ENCODE data around the gene DYNLRB2. TPM values are rescaled to one million over a fixed set of nuclear protein-coding genes. Genes with fewer than 3 reads are reported as not detected.

The DYNLRB2 gene
- polyA plus RNA-seq, 1 experiment: 0.50 TPM

DNA sequence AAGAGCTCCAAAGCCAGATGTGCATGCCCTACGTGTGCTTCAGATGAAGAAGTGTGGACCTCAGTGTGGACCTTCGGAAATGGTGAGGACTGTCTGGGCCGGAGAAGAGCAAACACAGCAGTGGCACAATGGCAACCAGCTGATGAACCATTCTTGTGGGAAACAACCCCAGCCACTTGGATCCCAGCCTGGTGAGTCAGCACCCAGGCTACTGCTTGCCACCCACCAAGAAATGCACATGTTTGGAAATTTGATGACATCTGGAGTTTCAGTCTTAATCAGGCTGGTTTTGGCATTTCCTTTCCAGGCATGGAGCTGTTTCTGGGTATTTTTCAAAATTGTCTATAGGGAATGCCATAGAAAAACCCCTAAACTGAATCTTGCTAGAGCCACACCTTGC, 42.7 kb downstream of the DYNLRB2 start:
- TF ChIP-seq, protein P1, sequence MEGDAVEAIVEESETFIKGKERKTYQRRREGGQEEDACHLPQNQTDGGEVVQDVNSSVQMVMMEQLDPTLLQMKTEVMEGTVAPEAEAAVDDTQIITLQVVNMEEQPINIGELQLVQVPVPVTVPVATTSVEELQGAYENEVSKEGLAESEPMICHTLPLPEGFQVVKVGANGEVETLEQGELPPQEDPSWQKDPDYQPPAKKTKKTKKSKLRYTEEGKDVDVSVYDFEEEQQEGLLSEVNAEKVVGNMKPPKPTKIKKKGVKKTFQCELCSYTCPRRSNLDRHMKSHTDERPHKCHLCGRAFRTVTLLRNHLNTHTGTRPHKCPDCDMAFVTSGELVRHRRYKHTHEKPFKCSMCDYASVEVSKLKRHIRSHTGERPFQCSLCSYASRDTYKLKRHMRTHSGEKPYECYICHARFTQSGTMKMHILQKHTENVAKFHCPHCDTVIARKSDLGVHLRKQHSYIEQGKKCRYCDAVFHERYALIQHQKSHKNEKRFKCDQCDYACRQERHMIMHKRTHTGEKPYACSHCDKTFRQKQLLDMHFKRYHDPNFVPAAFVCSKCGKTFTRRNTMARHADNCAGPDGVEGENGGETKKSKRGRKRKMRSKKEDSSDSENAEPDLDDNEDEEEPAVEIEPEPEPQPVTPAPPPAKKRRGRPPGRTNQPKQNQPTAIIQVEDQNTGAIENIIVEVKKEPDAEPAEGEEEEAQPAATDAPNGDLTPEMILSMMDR (IDR thresholded peaks at IDR 0.05; ENCODE audit: insufficient read depth, low read depth, low read length): no peak
- Histone ChIP-seq H3K36me3 (ENCODE audit: control insufficient read depth, insufficient read depth, low read length) (no peaks in the 10 kb centered on the region), H3K4me3 (ENCODE audit: low read depth, low read length) (no peak overlapping the region), H3K27me3 (ENCODE audit: control insufficient read depth, insufficient read depth, low read length) (no peaks in the 10 kb centered on the region)
- POLR2A ChIA-PET: no interaction called here
- peak; percentile 22 for DNase-seq (ENCODE audit: low read depth)
- CTCF ChIA-PET: no interaction called here

DNA sequence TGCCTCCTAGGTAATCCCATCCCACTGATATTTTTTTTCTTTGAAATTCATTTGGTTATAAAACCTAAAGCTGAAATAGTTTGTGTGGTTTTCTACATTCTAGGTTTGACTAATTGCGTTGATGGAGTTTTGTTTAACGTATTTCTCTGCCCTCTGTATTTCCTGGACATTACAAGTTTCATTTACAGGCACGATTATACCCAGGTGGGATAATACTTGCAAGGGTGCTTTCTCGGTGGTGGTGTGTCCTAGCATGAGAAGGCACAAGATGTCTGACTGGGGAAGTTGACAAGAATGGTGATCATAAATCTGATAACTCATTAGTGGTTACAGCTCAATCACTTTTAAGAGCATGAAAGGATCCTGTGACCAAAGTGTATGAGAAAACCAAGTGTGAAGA, 45.0 kb downstream of the DYNLRB2 start:
- CTCF ChIA-PET: no interaction called here
- TF ChIP-seq, protein P1 (IDR thresholded peaks at IDR 0.05; ENCODE audit: insufficient read depth, low read depth, low read length): no peak

GRCh38 chr16:80586476-80586875, 45.7 kb downstream of the DYNLRB2 start:
- POLR2A ChIA-PET: no interaction called here
- no peaks in the 10 kb centered on the region for H3K27me3 ChIP-seq (ENCODE audit: control insufficient read depth, insufficient read depth, low read length)
- no peaks in the 10 kb centered on the region for H3K36me3 ChIP-seq (ENCODE audit: control insufficient read depth, insufficient read depth, low read length)
- TF ChIP-seq, protein P1 (IDR thresholded peaks at IDR 0.05; ENCODE audit: insufficient read depth, low read depth, low read length): no peak
- no peak overlapping the region for H3K4me3 ChIP-seq (ENCODE audit: low read depth, low read length)
- DNase-seq (ENCODE audit: low read depth): no peak
- CTCF ChIA-PET: no interaction called here

More for the DNA sequence above, 45.0 kb downstream of the DYNLRB2 start:
- Histone ChIP-seq H3K36me3 (ENCODE audit: control insufficient read depth, insufficient read depth, low read length) (no peaks in the 10 kb centered on the region), H3K4me3 (ENCODE audit: low read depth, low read length) (no peak overlapping the region), H3K27me3 (ENCODE audit: control insufficient read depth, insufficient read depth, low read length) (no peaks in the 10 kb centered on the region)
- DNase-seq (ENCODE audit: low read depth): no peak
- POLR2A ChIA-PET: no interaction called here

DNA sequence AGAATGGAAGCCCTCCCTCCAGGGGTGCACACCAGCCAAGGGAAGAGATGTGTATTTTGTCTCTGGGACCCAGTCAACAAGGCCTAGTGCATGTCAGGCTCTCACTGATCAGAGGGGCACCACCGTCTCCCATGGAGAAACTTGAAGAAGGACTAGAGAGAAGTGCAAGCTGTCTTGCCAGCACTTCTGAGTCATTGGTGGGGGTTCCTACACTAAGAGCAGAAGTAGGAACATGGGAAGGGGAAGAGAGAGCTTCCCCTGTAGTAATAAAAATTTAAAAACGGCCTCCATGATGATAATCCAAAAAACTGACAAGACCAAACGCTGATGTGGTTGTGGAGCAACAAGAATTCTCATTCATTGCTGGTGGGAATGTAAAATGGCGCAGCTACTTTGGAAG, 46.3 kb downstream of the DYNLRB2 start:
- DNase-seq (ENCODE audit: low read depth): no peak
- TF ChIP-seq, protein P1 (IDR thresholded peaks at IDR 0.05; ENCODE audit: insufficient read depth, low read depth, low read length): no peak
- no peaks in the 10 kb centered on the region for H3K27me3 ChIP-seq (ENCODE audit: control insufficient read depth, insufficient read depth, low read length)
- ChIA-PET POLR2A (no interaction called here), CTCF (no interaction called here)
- no peaks in the 10 kb centered on the region for H3K36me3 ChIP-seq (ENCODE audit: control insufficient read depth, insufficient read depth, low read length)
- H3K4me3 ChIP-seq (ENCODE audit: low read depth, low read length): no peak overlapping the region

DNA sequence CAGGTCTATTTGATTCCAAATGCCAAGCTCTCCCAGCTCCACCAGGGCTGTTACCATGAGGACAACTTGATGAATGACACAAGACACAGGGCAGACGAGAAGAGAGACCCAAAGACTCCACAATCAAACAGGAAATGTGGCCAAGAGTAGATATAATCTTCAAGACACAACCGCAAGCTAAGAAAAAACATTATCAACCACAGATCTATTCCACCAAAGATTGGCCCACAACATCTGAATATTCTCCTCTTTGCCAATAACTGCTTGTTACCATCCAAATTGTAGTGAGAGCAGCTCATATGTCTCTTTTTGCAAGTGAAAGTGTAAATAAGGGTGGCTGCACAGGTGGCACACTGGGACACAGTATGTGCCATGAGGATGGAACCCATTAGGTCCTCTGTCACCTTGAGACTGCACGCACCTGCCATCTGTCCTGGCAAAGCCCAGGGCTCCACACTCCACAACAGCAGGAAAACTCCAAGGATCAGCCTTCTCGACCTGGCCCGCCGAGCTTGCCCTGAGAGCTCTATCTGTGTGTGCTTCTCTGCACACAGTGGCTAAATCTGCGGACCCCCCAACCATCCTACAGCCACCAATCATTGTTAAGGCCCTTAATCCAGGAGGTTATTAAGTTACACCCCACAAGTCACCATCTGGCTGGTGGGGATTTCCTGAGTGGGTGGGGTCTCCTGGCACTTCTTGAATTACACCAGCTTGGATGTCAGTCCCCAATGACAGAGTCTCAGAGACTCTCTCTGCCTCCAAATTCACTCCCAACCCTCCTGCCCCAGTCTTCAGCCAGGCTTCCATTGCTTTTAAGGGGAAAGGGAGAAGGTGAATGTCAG, 50.5 kb downstream of the DYNLRB2 start:
- TF ChIP-seq, protein P1 (IDR thresholded peaks at IDR 0.05; ENCODE audit: insufficient read depth, low read depth, low read length): no peak
- no peaks in the 10 kb centered on the region for H3K36me3 ChIP-seq (ENCODE audit: control insufficient read depth, insufficient read depth, low read length)
- no peak overlapping the region for H3K4me3 ChIP-seq (ENCODE audit: low read depth, low read length)
- POLR2A ChIA-PET: no interaction called here
- CTCF ChIA-PET: interaction anchor here (0.8 to 0.9 kb wide), 2 partner anchors 65 to 1999 kb away, joined by 3 read pairs; no protein-coding TSS in a partner anchor
- no peak for DNase-seq (ENCODE audit: low read depth)
- H3K27me3 ChIP-seq (ENCODE audit: control insufficient read depth, insufficient read depth, low read length): no peaks in the 10 kb centered on the region
